ENCODE data around the gene NUDT19. TPM values are rescaled to one million over a fixed set of nuclear protein-coding genes. Genes with fewer than 3 reads are reported as not detected.

NUDT19 gene
- total and polyA plus RNA-seq, 9 of the 15 experiments (the other 6 are each of a cell fraction or from before 2014, with no cell fraction given): 9.6 to 38.6 (median 14.4) TPM

GRCh38 chr19:32751066-32751465, 59.4 kb downstream of the NUDT19 start:
- no peak for ATAC-seq
- peaks cover 17 to 24% of the 10 kb centered on the region in 2 experiments for H3K27me3 ChIP-seq (ENCODE audit: control insufficient read depth in 2 of 2, insufficient read depth in 2 of 2, low read length in 2 of 2)
- in situ Hi-C loops (cut with MboI) (no loop called here), intact Hi-C loops (cut with micrococcal nuclease) (no loop called here)
- WGBS (ENCODE audit: insufficient coverage, low coverage, missing lambda C conversion rate): 0% methylated on average over 1 of the region's 2 CpGs
- H2AFZ ChIP-seq (ENCODE audit: low read depth, low read length): no peak overlapping the region
- no peaks in the 10 kb centered on the region for H3K9me3 ChIP-seq (replicated peaks; ENCODE audit: control insufficient read depth, insufficient read depth, low read depth, low read length)
- no peaks in the 10 kb centered on the region for H4K20me1 ChIP-seq (replicated peaks; ENCODE audit: control insufficient read depth, insufficient read depth, low read length)
- no peaks in the 10 kb centered on the region for H3K79me2 ChIP-seq (ENCODE audit: control insufficient read depth, insufficient read depth, low read length)
- no peaks in the 10 kb centered on the region for H3K9me1 ChIP-seq (ENCODE audit: control insufficient read depth, insufficient read depth, low read length)
- H3K4me3 ChIP-seq: no peak overlapping the region
- H3K9ac ChIP-seq (ENCODE audit: insufficient read depth in 1 of 2, low read depth in 2 of 2, low read length in 2 of 2): no peak overlapping the region
- H3K27ac ChIP-seq (ENCODE audit: extremely low read depth, low read depth, low read length): no peak overlapping the region
- H3K36me3 ChIP-seq (ENCODE audit: control insufficient read depth, insufficient read depth, low read length): no peaks in the 10 kb centered on the region
- DNase-seq (ENCODE audit: extremely low read depth in 1 of 4, low spot score in 3 of 4): no peak
- H3K4me2 ChIP-seq (ENCODE audit: insufficient read depth, low read length): no peak overlapping the region
- ChIA-PET CTCF (ENCODE audit: low intra/inter-chr PET ratio) (no interaction called here), POLR2A (interaction anchor here (1.0 kb wide), 1 partner anchor 60 kb away, joined by 3 read pairs; the partner anchor contains the start of gene NUDT19)
- no peaks in the 10 kb centered on the region; a peak in 2 of 5 replicates for H3K4me1 ChIP-seq (replicated peaks in 1 of 2; ENCODE audit: control insufficient read depth in 2 of 2, insufficient read depth in 2 of 2, low read length in 2 of 2)
- no TSS peak for BruUV-seq (replicated peaks)
- FAIRE-seq: no peak
- TF ChIP-seq RNF219 (CRISPR knock-in tag; IDR thresholded peaks at IDR 0.05): no peak
- TF ChIP-seq DDX20 (tag; IDR thresholded peaks at IDR 0.05; ENCODE audit: low read depth): no peak
- TF ChIP-seq BMI1 (IDR thresholded peaks at IDR 0.05; ENCODE audit: low read length): no peak
- no peak for TF ChIP-seq E2F3 (CRISPR knock-in tag; IDR thresholded peaks at IDR 0.05)
- no peak for TF ChIP-seq ZBTB8A (IDR thresholded peaks at IDR 0.05; ENCODE audit: partially characterized antibody)
- no peak for TF ChIP-seq ELK3 (CRISPR knock-in tag; IDR thresholded peaks at IDR 0.05)
- no peak for TF ChIP-seq ZNF511 (CRISPR knock-in tag; IDR thresholded peaks at IDR 0.05)
- no peak for TF ChIP-seq CUX1 (CRISPR knock-in tag; IDR thresholded peaks at IDR 0.05)
- TF ChIP-seq ZNF143 (CRISPR knock-in tag; IDR thresholded peaks at IDR 0.05): no peak
- no peak for TF ChIP-seq MAFF (IDR thresholded peaks at IDR 0.05; ENCODE audit: low read length)
- no peak for TF ChIP-seq TEAD4 (IDR thresholded peaks at IDR 0.05; ENCODE audit: low read length)
- TF ChIP-seq TEAD4 (CRISPR knock-in tag; IDR thresholded peaks at IDR 0.05; ENCODE audit: borderline replicate concordance): no peak
- TF ChIP-seq U2AF1 (optimal IDR thresholded peaks at IDR 0.05; ENCODE audit: low read depth, low read length): no peak

Data from K562 (cell line).